Gastroesophageal sphincter (tissue), 3 donors: ENCODE measurements around the gene TMEM176B.

Experiments
- EP300 ChIP-seq: sonication (generic); formaldehyde crosslinking; IDR thresholded peaks from one replicate; pipeline ENCODE4 v1.6.1; 2017; ENCODE audit warnings: antibody characterized with exemption, mild to moderate bottlenecking
- POLR2A ChIP-seq, 2 donors: fragments of 450-650 bp; IDR thresholded peaks; one replicate each; pipeline ENCODE4 v1.6.1; 2017; ENCODE audit warnings: antibody characterized with exemption in 2 of 2, mild to moderate bottlenecking in 2 of 2, moderate library complexity in 1 of 2
- POLR2AphosphoS5 ChIP-seq: sonication (generic); formaldehyde crosslinking; IDR thresholded peaks from one replicate; pipeline ENCODE4 v1.6.1; 2017; ENCODE audit warnings: antibody characterized with exemption
- TF ChIP-seq, protein P1 (sequence below), 4 experiments: fragments of 200-600 bp in 2 of 4; fragments of 450-650 bp in 2 of 4; sonication (generic) in 1 of 4; IDR thresholded peaks; one replicate each; pipeline ENCODE4 v1.5.1; 2017 to 2019; ENCODE audit warnings: antibody characterized with exemption in 4 of 4, mild to moderate bottlenecking in 2 of 4, moderate library complexity in 2 of 4

DNA sequence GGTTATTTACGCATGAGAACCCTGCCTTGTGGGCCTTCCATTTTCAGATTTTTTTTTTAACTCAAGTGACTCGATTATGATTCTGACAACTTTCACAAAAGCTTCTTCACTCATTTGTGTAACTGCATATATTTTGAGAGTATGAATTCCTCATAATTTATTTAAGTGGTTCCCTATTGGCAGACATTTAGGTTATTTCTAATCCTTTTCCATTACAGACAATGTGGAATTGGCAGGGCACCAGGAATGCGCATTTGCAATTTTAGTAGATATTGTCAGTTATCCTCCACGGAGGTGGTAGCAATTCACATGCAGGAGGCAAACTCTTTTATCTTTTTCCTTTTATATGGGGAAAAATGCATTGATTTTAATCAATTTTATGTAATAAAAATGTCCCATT, 2.5 kb downstream of the TMEM176B start:
- TF ChIP-seq, protein P1, sequence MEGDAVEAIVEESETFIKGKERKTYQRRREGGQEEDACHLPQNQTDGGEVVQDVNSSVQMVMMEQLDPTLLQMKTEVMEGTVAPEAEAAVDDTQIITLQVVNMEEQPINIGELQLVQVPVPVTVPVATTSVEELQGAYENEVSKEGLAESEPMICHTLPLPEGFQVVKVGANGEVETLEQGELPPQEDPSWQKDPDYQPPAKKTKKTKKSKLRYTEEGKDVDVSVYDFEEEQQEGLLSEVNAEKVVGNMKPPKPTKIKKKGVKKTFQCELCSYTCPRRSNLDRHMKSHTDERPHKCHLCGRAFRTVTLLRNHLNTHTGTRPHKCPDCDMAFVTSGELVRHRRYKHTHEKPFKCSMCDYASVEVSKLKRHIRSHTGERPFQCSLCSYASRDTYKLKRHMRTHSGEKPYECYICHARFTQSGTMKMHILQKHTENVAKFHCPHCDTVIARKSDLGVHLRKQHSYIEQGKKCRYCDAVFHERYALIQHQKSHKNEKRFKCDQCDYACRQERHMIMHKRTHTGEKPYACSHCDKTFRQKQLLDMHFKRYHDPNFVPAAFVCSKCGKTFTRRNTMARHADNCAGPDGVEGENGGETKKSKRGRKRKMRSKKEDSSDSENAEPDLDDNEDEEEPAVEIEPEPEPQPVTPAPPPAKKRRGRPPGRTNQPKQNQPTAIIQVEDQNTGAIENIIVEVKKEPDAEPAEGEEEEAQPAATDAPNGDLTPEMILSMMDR (IDR thresholded peaks at IDR 0.05), result no peak
- TF ChIP-seq POLR2A (IDR thresholded peaks at IDR 0.05), result no peak
- no peak for TF ChIP-seq POLR2AphosphoS5
- TF ChIP-seq EP300, result no peak
